GM12891 (cell line): ENCODE data around the gene CFAP53.

Experiments
- PAX5 ChIP-seq: IDR thresholded peaks from 2 replicates; pipeline ENCODE4 v1.6.1; 2011; ENCODE audit warnings: low read length, moderate library complexity, mild to moderate bottlenecking; ENCODE audit not compliant: insufficient read depth, severe bottlenecking
- POLR2A ChIP-seq: IDR thresholded peaks from 2 replicates; pipeline ENCODE4 v1.6.1; 2011; ENCODE audit warnings: low read depth, low read length, control low read depth
- POLR2AphosphoS5 ChIP-seq: IDR thresholded peaks from 2 replicates; pipeline ENCODE4 v1.6.1; 2011; ENCODE audit warnings: low read depth, low read length, control low read depth
- POU2F2 ChIP-seq: IDR thresholded peaks from 2 replicates; pipeline ENCODE4 v1.6.1; 2011; ENCODE audit warnings: low read depth, mild to moderate bottlenecking, control low read depth, low read length, moderate library complexity
- SPI1 ChIP-seq: IDR thresholded peaks from 2 replicates; pipeline ENCODE4 v1.6.1; 2011; ENCODE audit warnings: low read depth, low read length, control low read depth
- TAF1 ChIP-seq: IDR thresholded peaks from 2 replicates; pipeline ENCODE4 v1.6.1; 2011; ENCODE audit warnings: low read depth, low read length, control low read depth

DNA sequence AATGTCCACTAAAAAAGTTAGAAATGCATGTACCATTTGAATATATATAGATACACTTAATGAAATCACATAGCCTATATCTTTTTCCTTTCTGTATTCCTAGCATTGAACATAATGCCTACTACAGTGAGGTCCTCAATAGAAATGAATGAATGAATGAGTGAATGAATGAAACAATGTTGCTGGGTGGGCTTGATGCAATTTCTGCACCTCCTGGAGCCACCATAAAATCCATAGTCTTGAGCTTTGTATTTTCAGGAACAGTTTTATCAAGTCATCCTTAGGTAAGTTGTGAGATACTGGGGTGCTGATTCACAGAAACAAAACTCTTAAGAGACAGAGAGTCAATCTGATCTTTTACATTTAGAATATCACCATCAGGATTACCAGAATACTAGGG lies 3.3 kb downstream of the CFAP53 start:
- no peak for TF ChIP-seq TAF1
- TF ChIP-seq PAX5, result no peak
- TF ChIP-seq POLR2A, result no peak
- TF ChIP-seq POLR2AphosphoS5, result no peak
- TF ChIP-seq SPI1, result no peak
- TF ChIP-seq POU2F2, result no peak
